Measurements from ENCODE around the gene PRKG1.

PRKG1 gene

DNA sequence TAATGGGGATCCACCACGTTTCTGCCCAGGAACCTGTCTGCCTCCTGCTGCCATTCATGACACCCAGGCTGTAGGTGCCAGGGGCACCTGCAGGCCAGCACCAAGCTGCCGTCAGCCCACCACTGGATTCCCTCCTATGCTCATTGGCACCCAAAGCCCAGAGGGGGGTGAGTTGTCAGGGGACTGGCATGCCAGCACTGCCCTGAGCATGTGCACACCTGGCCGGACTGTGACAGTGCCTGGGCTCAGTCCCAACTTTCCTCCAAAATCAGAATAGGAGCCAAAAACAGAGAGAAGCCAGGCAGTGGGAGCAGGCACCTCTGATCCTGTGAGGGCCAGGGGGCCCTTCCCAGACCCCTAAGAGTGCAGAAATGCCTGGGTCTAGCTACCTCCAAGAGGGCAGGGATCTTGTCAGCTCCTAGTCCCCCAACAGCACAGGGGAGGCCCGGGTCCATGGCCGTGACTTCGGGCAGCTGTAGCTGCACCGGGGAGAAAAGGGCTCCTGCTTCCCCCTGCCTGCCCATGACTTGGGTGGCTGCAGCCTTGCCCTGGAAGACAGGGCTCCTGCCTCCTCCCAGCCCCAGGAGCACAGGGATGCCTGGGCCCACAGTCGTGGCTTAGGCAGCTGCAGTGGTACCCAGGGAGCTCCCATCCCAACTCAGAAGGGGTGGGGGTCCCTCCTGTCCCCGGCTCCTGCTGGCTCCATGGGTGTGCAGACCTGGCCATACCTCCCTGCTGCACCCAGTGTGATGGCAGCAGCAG is 990.0 kb downstream of the PRKG1 start:
- DNase-seq (ENCODE audit: low read depth) = no peak

DNA sequence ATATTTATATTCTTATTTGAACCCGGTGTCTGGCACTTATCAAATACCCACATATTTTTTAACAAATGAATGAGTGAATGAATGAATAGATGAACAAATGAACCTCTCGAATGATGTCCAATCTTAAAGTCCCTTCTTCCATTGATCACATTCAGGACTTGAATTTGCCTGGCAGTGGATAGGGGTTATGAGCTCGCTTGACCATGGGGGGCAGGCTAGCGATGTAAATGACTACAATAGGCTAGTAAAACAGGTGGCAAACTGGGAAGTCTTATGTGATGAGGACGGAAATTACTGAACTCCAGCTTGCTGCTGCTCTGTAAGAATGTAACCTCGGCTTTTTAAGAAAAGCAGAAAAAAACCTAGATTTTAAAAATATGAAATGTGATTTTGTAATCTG is 992.1 kb downstream of the PRKG1 start:
- DNase-seq (ENCODE audit: low read depth) = no peak

DNA sequence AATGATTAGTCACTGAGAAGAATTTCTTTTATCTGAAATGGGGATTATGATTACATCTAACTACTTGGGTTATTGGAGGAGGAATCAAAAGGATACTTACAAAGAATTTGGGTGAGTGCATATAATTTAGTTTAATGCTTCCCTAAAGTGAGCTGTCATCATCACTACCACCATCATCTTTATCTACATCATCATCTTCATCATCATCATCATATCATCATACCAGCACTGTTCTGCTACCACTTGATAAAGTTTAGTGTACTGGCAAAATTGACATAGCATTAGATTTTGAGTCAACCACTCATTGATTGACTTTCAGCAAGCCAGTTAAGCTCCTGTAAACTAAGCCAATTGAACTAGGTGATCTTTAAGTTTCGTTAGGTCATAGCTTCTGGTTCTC is 994.2 kb downstream of the PRKG1 start:
- DNase-seq (ENCODE audit: low read depth) = peak; percentile 0

DNA sequence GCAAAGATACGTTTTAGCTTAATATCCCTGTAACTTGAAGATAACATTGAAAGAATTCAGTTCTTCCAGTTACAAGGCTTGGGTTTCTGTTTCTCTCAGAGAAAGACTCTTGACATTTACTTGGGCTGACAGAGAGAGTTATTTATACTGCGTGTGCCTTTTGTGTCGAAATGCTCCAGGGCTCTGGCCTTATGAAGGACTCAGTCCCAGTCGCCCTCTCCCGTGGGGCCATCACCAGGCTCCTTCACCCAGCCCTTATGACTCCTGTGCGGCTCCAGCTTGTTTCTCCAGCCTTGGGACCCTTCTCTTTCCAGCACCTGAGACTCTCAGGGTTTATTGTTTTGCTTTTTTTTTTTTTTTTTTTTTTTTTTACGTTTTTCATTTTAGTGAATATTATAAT is 997.5 kb downstream of the PRKG1 start:
- DNase-seq (ENCODE audit: low read depth) = no peak

DNA sequence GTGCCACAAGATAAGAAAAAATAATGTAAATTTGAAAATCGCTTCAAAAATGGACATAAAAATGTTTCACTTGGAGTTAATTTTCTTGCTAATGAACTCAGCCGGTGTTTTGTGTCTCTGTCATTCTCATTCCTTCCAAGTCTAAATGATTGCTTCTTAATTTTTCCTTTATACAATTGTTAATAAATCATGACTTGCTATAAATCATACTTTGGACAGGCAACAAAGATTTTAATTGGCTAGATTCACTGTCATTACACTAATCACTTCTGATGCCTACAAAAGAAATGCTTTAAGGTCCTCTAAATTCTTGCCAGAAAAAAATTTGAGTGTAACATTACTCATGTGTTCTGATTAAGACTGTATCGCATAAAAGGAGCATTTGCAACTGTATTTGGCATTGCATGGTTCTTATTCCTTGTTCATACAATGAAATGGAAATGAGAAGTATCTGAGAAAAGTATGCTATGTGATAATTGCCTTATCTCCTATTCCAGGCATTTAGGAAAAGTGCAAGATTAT is 1000.3 kb downstream of the PRKG1 start:
- no peak for DNase-seq (ENCODE audit: low read depth)

DNA sequence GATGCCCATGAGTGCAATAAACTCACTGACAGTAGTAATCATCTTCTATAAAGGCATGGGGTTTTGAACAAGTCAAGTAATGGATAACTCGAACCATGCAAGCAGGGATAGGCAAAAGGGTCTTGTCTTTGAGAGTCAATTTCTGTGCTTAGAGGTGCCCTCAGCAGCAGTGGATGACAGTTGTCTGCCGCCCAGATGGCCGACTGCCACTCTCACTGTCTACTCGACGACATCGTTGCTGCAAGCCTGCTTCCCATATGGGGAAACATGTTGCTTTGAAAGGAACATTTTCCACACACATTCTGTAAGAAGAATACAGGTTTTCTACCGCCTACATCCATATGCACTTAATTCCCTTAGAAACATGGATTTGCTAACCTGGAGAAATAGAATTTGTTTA is 1003.5 kb downstream of the PRKG1 start:
- no peak for DNase-seq (ENCODE audit: low read depth)

DNA sequence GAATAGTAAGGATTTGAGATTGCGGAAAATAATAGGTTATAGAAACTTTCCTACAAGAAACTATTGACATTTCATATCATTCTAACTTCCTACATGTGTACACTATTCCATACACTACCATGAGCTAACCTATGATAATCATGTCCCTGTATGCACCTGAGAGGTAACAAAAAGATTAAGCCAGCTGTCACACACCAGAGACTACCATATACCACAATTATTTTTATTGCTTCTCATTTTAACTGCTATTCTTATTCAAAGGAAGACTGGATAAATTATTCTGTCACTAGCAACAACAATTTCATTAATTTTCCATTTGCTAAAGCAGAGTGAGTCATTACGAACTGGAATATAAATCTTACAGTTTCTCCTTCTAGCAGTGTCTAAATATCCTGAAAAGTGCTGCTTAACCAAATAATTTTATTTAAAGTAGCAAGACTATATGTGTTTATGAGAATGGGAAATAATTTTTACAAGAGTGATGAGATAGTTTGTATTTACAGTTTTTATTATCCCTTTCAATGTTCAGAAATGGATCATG is 1004.2 kb downstream of the PRKG1 start:
- DNase-seq (ENCODE audit: low read depth) = no peak

DNA sequence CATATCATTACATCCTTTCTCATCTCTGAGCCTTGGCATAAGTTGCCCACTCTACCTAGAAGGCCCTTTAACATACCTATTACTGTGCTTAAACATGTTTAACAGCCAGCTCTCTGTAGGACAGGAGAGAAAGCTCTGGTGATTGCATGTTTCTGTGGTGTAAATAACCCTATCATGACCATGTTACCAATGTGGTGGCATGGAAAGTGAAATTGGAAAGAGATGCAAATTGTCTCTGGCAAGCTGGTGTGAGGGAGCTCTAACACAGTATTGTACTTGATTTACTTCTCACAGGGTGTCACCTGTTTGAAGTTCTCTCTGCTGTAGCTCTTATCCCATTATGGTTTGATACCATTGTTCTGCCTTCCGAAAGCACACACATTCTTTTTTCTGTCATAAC is 1008.0 kb downstream of the PRKG1 start:
- no peak for DNase-seq (ENCODE audit: low read depth)

DNA sequence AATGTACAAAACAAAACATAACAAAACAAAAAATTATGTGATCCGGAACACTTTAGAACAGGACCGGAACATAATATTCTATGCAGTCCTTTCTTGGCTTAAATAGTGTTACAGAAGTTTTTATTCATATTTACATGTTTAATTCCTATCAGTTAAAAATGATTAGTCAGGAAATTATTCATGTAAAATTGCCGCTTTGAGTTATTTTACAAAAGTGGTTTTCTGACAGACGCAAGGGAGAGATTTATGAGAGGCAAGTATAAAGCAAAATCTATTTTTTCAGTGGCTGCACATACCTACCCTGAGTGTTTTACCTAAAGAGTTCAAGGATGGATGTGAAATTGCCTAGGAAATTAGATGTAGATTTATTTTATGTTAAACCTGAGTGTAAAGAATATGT is 1009.1 kb downstream of the PRKG1 start:
- DNase-seq (ENCODE audit: low read depth) = no peak

DNA sequence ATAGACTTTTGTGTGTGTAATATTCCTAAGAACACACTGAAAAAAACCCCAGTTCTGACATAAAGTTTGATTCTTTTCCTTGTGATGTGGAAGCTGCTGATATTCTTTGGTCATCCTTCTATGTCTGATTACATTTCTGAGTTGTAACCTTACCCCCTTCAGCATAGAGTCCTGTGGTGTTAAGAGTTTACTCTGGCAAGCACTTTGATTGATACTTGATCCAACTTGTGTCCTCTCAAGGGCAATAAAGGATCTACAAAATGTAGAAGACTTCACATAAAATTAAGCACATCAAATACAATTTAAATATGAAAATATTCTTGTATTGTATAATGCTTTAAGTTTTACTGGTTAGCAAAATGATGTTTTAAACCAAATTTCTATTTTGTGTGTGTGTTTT is 1018.1 kb downstream of the PRKG1 start:
- no peak for DNase-seq (ENCODE audit: low read depth)

DNA sequence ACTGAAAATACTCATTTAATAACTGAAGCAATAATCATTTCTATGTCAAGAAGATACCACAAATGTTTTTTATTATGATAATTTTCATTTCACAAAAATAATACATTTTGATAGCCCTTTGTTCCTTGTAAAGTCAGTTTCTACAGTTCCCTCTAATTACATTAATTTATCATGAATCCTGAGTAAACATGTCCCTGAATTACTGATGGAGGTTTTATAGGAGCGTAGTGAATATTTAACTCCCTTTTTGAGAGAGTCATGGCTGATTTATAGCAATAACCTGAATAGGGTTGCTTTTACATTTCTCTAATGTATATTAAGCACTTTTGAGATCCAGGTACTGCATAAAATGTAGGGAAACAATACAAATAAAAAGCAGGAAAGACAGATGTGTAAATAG is 1023.8 kb downstream of the PRKG1 start:
- no peak for DNase-seq (ENCODE audit: low read depth)

DNA sequence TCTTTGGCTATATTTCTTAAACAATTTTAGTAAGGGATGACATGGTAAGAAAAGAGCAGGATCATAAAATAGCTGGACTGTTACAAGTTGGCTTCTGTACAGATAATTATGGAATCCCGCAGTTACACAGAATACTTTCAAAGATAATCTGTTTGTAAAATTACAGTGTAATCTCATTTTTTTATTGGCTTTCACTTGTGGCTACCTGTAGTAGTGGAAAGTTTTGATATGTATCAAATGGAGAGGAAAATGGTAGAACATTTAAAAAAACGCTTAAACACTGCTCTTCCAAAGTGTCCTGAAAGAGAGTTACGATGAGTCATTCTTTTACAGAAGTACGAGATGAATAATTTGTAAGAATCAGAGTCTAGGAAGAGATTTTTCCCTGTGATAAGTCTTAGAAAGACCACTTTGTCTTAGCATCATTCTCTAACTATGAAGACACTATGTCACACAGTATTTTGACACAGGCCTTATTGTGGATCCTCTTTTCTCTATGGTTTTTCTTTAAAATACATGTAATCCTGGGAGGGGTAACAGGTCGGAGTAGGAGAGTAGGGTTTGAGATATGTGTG is 1024.8 kb downstream of the PRKG1 start:
- DNase-seq (ENCODE audit: low read depth) = no peak

DNA sequence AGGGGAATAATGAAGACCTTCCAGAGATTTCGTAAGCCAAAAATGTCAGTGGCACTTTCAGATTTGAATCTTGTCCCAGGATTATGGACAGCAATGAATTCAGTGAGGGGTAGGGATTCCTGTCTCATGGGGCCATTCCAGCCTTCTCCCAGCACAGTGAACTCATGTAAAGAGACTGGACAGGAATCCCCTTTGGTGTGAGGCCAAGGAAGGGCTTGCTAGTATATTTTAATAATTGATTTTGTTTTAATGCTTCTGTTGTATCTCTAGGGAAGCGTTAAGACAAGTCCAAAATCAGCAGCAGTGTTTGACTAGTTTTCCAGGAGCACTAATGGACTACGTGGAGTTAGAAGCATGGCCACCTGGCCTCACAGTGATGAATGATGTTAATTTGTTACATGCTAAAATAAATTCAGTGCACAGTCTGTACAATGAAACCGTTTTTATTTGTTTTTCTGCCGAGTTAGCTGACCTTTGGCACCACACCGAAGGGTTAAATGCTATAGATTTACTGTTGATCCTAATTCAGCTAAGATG is 1025.8 kb downstream of the PRKG1 start:
- DNase-seq (ENCODE audit: low read depth) = no peak

DNA sequence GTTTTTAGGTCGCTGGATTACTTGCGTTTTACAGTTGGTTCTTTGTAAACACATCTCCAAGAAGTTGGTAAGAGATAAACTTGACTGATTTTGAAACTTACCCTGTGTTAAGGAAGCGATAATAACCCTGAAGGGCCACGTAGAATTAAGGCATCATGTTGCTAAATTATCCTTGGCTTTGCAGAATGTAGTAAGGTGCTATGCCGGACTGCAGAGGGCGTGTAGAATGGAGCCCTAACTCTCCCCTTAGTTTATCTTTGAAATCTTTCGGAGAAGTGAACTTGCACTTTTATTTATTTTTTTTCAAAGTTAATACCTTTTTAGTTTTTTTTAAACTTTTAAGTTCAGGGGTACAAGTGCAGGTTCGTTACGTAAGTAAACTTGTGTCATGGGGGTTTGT is 1031.0 kb downstream of the PRKG1 start:
- DNase-seq (ENCODE audit: low read depth) = no peak

DNA sequence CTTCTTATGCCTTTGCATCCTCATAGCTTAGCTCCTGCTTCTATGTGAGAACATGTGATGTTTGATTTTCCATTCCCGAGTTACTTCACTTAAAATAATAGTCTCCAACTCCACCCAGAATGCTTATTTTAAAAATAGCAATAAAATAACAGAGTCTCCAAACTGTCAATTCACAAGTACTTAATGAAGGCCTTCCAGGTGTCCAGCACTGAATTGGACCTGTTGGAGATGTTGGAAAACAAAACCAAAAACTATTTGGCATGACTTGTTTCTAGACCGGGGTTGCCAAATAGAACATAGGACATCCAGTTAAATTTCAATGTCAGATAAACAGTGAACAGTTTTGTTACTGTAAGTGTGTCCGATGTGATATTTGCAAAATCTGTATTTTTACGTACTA is 1031.7 kb downstream of the PRKG1 start:
- no peak for DNase-seq (ENCODE audit: low read depth)

DNA sequence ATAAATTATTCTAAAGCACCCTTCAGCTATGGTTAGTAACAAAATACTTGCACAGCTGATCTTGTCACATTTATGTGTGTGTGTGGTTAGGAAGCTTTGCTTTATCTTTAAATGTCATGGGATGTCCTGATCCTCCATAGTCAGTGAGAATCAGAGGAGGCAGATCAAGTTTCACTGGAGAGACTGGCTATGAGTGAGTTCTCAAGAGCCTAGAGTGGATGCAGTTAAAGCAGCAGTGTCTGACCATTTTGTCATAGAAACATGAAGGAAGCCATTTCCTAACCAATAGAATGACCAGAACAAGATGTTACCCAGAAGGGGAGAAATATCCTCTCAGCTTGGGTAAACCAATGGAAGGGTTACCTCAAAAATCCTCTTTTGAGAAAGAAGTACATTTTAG is 1032.6 kb downstream of the PRKG1 start:
- no peak for DNase-seq (ENCODE audit: low read depth)

DNA sequence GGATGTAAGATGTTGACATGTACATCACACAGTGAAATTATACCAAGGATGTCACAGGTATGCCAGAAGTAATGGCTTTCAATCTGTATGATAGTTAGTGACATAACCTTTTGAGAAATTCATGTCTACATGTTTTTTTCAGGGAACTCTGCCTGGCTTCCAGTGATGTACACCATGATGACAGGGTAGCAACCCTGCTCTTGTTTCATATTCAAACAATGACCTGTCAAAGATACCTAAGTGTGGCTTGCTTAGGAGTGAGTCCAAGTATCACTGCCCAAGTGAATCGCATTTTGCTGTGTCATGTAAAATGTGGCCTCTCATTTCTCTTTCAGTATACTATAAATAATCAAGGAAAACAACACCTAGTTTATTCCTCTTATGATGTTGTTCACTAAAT is 1033.9 kb downstream of the PRKG1 start:
- DNase-seq (ENCODE audit: low read depth) = no peak

DNA sequence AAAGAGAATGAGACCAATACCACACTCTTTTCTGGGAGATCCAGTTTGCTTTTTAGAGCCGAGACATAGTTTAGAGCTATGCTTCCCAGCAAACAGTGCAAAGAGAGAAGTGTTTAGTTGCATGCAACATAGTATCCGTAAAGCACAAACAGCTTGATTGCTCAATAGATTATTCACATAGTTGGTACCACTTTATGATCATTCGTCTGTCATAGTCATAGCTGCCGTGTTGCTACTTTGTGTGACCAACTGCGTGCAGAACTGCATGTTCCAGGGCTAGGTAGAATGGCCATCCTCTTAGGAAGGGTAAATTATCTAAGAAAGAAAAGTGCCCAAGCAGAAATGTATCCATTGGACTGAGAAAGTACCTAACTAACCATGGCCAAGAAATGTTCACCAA is 1036.3 kb downstream of the PRKG1 start:
- no peak for DNase-seq (ENCODE audit: low read depth)

DNA sequence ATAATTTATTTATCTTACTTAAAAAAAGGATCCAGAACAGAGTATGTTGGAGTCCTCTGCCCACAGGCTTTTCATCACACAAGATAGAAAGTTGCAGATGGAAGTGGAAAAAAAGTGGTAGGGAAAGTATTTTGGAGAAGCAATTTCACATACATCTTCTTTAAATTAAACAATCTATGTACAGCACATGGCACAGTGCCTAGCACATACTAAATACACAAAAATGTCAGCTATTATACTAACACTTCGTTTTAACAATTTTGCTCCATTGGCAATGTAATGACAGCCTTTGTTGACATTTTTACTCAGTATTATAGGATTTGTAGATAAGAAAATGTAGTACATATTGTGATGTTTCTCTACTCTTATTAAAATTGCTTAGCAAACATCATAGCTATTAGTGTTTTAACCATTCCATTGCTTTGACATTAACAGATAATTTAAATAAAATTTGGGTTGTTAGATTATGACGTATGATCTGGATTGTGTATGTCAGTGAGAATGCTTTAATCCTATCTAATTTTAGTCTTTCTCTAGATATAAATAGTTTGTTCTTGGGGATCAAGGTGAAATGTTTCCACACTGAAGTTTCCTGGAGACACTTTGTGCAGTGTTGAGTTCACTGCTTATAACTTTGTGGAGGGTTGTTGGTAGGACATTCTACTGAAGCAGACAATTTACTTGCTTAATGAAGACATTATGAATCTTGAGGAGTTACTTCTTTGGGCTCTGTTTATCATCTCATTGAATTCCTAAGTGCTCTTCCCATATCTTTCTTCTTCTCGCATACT is 1037.0 kb downstream of the PRKG1 start:
- DNase-seq (ENCODE audit: low read depth) = no peak

DNA sequence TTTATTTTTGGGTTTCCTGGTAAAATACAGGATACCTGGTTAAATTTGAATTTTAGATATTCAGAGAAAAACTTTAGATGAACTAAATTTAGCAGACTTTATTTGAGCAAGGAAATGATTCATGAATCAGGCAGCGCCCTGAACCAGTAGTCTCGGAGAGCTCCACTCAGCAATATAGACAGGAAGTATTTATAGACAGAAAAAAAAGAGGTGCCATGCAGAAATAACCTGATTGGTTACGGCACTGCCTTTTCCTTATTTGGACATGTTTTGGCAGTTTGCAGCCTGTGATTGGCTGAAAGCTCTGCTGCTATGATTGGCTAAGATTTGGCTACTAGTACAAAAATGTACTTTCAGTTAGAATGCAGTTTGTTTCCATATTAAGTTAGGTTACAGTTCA is 1041.5 kb downstream of the PRKG1 start:
- no peak for DNase-seq (ENCODE audit: low read depth)

DNA sequence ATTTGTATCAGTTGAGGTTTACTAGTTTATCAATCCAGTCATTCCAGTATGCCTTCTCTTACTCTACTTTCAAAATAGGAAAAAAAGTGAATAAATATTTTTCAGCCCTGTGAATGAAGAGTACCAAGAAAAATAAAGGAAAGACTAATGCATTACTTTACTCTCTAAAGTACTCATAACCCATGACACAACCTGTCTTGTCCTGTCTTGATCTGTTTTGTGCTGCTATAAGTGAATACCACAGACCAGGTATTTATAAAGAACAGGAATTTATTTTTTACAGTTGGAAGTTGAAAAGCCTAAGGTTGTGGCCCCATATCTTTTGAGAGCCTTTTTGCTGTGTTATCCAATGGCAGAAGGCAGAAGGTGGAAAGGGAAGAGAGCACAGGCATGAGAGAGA is 1045.2 kb downstream of the PRKG1 start:
- no peak for DNase-seq (ENCODE audit: low read depth)

DNA sequence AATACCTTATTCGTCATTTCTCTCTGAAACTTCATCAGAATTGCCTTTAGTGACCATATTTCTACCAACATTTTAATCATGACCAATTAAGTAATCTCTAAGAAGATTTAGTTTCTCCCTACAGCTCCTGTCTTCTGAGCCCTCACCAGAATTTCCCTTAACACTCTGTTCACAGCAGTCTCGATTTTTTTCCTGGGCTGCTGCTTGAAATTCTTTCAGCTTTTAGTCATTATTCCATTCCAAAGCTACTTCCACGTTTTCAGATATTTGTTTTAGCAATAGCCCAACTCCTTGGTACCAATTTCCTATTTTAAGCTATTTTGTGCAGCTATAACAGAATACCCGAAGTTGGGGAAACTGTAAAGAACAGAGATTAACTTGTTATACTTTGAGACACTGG is 1047.4 kb downstream of the PRKG1 start:
- no peak for DNase-seq (ENCODE audit: low read depth)

Measured in HS-27A (cell line).